HG03575 (cell line): ENCODE results near the gene NTSR1.

Source experiments
- ATAC-seq: cut with Tn5 transposase; IDR thresholded peaks from one replicate; pipeline ENCODE4 v1.9.1; 2021; ENCODE audit not compliant: unreplicated experiment, insufficient number of reproducible peaks, low FRiP score; ENCODE audit errors: extremely low read depth

NTSR1 gene

GRCh38 chr20:62719250-62719935 is 10.8 kb downstream of the NTSR1 start:
- ATAC-seq, result no peak

GRCh38 chr20:62721511-62722370 is 13.1 kb downstream of the NTSR1 start:
- ATAC-seq, result no peak

GRCh38 chr20:62722627-62723026 is 14.0 kb downstream of the NTSR1 start:
- ATAC-seq, result no peak

GRCh38 chr20:62723351-62723750 is 14.7 kb downstream of the NTSR1 start:
- no peak for ATAC-seq

GRCh38 chr20:62723768-62724450 is 15.3 kb downstream of the NTSR1 start:
- ATAC-seq, result no peak

GRCh38 chr20:62724692-62725595 is 16.3 kb downstream of the NTSR1 start:
- ATAC-seq, result no peak

- ATAC-seq, result no peak
These were observed 17.1 kb downstream of the NTSR1 start for GRCh38 chr20:62725596-62726268.

- no peak for ATAC-seq
These were observed 17.6 kb downstream of the NTSR1 start for GRCh38 chr20:62726276-62726675.

- ATAC-seq, result no peak
These were observed 18.3 kb downstream of the NTSR1 start for GRCh38 chr20:62726716-62727583.

GRCh38 chr20:62727584-62728027 is 19.0 kb downstream of the NTSR1 start:
- ATAC-seq, result no peak

- ATAC-seq, result no peak
These were observed 19.6 kb downstream of the NTSR1 start for GRCh38 chr20:62728028-62728780.

GRCh38 chr20:62728781-62729300 is 20.2 kb downstream of the NTSR1 start:
- no peak for ATAC-seq

GRCh38 chr20:62730481-62730880 is 21.8 kb downstream of the NTSR1 start:
- ATAC-seq, result no peak

- no peak for ATAC-seq
These were observed 23.6 kb downstream of the NTSR1 start for GRCh38 chr20:62732031-62732760.

- no peak for ATAC-seq
These were observed 24.3 kb downstream of the NTSR1 start for GRCh38 chr20:62732842-62733525.

- no peak for ATAC-seq
These were observed 24.8 kb downstream of the NTSR1 start for GRCh38 chr20:62733526-62733842.
